Stimulated activated CD4-positive, alpha-beta T cell treated with anti-CD3 and anti-CD28 coated beads, Interleukin-1b, Interleukin-23, amount 100 ng/mL, for 4 hours (primary cell): ENCODE data around the gene EDEM2.
"Not testable (repeated sequence)": the region's sequence is repeated elsewhere in the genome, so short reads cannot be mapped to it uniquely, and the experiment has no call there.

Source experiments
- DNase-seq, 2 donors: peaks; one replicate each; pipeline ENCODE4 v3.0.0-alpha.2; 2020; ENCODE audit warnings: low read depth in 2 of 2

EDEM2 gene, protein sequence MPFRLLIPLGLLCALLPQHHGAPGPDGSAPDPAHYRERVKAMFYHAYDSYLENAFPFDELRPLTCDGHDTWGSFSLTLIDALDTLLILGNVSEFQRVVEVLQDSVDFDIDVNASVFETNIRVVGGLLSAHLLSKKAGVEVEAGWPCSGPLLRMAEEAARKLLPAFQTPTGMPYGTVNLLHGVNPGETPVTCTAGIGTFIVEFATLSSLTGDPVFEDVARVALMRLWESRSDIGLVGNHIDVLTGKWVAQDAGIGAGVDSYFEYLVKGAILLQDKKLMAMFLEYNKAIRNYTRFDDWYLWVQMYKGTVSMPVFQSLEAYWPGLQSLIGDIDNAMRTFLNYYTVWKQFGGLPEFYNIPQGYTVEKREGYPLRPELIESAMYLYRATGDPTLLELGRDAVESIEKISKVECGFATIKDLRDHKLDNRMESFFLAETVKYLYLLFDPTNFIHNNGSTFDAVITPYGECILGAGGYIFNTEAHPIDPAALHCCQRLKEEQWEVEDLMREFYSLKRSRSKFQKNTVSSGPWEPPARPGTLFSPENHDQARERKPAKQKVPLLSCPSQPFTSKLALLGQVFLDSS

DNA sequence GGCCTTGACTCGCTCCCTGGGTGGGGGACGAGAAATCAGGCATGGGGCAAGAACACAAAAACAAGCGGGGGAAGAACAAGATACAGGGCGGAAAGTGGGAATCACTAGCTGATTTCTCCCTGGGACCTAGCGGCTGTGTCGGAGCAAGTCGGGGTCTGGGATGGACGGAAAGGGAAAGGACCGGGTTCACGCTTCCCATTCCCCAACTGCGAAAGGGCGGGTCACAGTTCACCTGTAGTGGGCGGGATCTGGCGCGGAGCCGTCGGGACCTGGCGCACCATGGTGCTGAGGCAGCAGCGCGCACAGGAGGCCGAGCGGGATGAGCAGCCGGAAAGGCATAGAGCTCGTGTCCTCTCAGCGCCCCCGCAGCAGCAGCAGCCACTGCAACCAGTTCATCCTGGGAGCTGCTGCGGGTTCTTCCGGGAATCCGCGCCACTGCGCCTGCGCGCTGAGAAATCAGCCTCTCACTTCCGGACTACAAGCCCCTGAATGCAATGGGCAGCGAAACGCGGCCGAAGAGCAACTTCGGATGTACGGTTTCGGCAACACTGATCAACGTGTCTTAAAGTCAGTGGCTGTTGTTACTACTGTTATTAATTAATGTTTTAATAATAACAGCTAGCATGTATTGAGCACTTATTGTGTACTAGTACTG lies at the start of gene EDEM2:
TSS of gene EDEM2 (minus strand) at position 417 of the 655 bp plus-strand sequence. CDS start at position 339, 78 bp downstream.
- peak; percentile 88 to 89 for DNase-seq

DNA sequence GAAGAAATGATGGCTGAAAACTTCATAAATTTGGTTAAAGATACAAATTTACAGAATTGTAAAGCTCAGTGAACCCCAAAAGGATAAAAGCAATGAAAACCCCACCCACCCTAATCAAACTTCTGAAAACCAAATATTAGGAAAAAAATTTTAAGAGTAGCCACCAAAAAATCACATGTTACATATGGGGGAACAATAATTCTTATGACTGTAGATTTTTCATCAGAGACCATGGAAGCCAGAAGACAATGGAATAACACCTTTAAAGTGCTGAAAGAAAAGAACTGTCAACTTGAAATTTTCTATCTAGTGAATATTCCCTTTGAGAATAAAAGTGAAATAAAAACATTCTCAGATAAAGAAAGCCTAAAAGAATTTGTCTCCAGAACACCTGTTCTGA lies 49.2 kb upstream of the EDEM2 start:
- DNase-seq, result no peak

DNA sequence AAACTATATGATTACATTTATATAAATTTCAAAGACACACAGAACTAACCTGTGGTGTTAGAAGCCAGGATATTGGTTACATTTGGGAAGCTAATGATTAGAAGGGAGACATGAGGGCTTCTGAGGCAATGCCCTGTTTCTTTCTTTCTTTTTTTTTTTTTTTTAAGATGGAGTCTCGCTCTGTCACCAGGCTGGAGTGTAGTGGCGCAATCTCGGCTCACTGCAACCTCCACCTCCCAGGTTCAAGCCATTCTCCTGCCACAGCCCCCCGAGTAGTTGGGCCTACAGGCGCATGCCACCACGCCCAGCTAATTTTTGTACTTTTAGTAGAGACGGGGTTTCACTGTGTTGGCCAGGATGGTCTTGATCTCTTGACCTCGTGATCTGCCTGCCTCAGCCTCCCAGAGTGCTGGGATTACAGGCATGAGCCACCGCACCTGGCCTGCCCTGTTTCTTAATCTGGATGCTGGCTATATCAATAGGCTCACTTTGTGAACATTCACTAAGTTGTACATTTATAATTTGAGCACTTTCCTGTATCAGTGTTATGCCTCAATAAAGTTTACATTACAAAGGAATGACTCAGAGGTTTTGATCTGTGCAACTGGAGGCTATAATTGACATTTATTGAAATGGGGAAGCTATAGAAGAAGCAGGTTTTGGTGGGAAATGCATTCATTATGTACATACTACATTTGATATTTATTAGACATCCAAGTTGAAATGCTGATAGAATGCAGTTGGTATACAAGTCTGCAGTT lies 46.1 kb upstream of the EDEM2 start:
- not testable (repeated sequence) for DNase-seq

DNA sequence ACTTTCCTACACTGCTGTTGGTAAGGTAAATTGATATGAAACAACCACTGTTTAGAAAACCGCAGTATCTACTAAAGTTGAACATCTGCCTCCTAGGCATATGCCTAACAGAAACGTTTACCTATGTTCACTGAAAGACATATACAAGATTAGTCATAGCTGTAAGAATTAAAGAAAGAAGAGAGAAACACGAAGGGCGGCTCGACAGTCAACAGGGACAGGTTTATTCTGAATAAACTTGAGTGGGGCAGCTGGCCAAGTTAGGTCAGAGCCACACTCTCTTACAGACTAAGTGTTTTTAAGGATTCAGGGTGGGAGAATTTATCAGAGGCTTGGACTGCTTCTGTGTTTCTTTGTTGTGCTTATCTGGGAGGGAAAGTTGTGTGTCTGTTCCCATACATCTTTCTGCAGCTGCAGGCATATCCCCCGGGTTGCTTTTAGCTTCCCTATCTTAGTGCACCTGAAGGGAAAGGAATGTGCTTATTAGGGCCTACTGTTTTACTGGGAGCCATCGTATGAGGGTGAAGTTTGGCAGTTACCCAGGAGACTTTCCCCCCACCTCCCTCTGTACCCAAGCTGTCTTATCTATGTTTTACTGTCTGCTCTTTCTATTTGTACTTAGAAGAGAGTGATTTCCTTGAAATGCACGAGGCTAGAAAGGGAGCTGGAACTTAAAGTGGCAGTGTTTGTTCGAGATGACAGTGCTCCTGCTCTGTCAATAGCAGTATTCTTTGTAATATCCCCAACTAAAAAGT lies 45.2 kb upstream of the EDEM2 start:
- DNase-seq, result no peak

DNA sequence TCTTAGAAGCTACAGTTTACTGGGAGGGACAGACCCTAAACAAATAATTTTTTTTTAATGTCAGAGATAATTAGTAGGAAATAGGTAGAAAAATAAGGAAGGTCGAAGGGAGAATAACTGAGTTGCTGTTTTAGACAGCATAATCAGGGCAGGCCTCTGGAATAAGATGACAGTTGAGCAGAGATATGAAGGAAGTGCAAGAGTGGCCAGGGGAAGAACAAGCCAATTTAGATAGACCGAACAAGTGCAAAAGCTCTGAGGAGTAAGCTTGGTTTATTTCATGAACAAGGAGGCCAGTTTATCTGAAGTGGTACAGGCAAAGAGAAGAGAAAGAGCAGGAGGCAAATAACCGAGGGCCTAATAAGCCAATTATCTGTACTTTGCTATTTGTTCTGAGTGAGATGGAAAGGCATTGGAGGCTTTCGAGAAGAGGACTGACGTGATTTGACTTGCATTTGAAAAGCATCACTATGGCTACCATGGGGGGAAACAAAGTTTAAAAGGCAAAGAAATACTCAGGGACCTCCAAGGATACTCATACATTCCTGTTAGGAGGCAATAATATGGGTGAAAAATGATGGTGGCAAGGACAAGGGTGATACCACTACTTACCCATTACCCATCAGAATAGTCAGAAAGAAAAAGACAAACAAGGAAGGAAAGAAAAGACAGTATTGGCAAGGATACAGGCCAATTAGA lies 44.4 kb upstream of the EDEM2 start:
- DNase-seq, result no peak

DNA sequence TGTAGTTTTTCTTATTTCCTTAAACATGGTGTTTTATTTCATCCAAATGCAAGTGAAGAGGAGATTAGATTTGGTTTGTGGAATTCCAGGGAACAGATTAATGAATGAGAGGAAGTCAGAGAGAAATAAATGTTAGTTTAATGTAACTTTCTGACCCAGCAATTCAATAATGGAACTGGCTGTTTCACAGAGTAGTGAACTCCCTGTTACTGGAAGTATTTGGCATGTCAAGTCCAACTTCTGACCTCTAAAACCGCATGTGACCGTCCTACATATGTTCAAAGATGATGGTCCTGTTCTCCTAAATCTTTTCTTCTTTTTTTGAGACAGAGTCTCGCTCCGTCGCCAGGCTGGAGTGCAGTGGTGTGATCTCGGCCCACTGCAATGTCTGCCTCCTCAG lies 43.4 kb upstream of the EDEM2 start:
- no peak for DNase-seq

DNA sequence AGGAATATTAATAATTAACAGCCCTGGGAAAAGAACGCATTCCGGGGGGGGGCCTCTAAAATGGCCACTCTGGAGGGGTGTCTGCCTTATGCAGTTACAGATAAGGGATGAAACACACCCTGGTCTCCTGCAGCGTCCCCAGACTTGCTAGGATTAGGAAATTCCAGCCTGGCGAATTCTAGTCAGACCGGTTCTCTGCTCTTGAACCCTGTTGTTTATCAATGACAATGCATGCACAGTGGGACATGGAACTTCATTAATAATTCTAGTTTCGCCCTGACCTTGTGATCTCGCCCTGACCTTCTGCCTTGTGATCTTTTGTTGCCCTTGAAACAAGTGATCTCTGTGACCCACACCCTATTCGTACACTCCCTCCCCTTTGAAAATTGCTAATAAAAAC lies 42.1 kb upstream of the EDEM2 start:
- DNase-seq, result not testable (repeated sequence)

DNA sequence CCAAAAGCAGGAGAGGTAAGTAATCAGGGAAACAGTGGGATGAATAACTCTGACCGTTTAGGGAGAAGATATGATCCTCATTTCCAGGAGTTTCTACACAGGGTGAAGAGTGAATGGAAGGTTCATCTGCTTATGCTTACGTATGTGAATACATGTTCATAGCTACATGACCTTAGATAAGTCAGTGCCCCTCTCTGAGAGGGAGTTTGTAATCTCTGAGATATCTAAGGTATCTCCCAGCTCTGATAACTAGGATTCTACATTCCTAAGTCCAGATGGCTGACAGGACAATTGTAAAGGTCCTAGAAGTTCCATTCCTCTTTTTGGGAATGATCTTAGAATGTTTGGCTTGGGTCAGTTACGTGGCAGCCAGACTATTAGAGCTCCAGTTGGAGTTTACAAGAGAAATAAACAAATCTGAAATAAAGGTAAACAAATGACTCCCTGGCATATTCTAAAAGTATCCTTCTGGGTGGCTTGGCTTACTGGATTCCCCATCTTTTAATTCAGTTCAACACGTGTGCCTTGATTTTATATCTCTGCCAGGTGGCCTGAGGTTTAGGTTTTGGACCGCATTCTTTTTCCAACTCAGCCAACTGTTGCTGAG lies 40.6 kb upstream of the EDEM2 start:
- DNase-seq, result no peak

DNA sequence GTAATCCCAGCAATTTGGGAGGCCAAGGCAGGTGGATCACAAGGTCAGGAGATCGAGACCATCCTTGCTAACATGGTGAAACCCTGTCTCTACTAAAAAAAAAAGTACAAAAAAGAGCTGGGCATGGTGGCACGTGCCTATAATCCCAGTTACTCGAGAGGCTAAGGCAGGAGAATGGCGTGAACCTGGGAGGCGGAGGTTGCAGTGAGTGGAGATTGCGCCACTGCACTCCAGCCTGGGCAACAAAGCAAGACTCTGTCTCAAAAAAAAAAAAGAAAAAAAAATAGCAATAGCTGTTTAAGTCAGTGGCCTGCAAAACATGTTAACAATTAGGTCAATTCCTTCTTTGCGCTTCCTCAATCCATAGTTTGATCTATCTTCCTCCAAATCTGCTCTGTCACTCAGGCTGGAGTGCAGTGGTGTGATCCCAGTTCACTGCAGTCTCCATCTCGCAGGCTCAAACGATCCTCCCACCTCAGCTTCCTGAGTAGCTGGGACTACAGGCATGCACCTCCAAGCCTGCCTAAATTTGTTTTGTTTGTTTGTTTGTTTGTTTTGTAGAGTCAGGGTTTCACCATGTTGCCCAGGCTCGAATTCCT lies 39.7 kb upstream of the EDEM2 start:
- not testable (repeated sequence) for DNase-seq

DNA sequence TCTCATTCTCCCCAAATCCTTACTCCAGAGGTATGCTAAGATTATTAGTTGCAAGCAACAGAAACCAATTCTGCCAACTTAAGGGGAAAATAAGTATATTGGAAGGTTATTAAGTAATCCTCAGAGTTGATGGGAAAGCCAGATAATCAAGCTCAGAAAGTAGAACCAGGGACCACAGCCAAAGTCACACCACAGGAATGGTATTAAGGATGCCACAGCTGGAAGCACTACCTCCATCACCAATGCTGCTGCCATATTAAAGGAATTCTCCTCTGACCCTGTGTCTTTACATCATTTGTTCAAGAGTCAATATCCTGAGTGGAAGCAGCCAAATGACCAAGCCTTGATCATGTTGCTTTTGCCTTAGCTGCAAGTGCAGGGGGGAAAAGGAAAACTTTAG lies 34.6 kb upstream of the EDEM2 start:
- DNase-seq, result no peak

DNA sequence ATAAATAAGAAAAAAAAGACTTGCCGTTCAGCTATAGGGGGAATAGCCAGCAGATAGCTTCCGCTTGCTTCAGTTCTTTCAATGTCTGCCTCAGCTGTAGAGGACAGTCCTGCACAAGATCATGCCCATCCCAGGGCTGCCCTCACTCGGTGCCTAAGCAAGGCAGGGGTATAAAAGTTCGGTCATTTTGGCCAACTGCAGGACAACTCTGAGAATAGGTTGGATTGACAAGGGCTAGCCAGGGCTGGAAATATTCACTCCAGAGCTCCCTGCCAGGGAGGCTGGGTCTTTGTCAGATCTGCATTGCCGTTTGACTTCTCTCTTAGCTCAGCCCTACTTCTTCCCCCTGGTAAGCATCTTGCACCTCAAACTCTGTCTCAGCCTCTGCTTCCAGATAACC lies 33.1 kb upstream of the EDEM2 start:
- DNase-seq, result no peak

DNA sequence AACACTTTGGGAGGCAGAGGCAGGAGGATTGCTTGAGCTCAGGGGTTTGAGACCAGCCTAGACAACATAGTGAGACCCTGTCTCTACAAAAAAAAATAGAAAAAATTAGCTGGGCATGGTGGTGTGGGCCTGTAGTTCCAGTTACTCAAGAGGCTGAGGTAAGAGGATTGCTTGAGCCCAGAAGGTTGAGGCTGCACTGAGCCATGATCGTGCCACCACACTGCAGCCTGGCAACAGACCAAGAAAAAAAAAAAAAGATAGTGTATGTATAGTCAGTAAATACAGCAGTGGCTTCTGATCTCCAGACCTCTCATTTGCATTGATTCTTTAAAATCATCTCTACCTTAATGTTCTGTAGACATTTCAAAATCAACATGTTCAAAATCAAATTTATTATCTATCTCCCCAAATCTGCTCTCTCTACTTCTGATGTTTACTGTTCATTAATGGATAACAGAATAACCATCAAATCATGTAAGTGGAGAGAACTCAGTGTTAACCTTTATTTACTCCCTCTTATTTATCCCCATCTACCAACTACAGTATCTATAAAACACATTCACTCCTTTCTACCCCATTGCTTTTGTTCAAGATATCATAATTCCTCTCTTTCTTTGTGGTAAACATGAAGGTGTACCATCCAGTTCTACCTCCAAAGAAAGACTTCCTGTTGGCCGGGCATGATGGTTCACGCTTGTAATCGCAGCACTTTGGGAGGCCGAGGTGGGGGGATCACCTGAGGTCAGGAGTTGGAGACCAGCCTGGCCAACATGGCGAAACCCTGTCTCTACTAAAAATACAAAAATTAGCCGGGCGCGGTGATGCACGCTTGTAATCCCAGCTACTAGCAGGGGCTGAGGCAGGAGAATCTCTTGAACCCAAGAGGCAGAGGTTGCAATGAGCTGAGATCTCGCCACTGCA lies 32.4 kb upstream of the EDEM2 start:
- DNase-seq, result no peak

DNA sequence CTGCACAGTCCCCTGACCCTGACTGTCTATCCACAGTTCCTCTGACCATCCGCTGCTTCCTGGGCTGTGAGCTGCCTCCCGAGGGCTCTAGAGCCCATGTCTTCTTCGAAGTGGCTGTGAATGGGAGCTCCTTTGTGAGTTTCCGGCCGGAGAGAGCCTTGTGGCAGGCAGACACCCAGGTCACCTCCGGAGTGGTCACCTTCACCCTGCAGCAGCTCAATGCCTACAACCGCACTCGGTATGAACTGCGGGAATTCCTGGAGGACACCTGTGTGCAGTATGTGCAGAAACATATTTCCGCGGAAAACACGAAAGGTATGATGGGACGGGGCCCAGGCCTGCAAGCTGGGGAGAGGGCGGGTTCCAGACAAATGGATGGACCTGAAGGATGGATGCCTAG lies 29.0 kb upstream of the EDEM2 start:
- DNase-seq, result no peak

DNA sequence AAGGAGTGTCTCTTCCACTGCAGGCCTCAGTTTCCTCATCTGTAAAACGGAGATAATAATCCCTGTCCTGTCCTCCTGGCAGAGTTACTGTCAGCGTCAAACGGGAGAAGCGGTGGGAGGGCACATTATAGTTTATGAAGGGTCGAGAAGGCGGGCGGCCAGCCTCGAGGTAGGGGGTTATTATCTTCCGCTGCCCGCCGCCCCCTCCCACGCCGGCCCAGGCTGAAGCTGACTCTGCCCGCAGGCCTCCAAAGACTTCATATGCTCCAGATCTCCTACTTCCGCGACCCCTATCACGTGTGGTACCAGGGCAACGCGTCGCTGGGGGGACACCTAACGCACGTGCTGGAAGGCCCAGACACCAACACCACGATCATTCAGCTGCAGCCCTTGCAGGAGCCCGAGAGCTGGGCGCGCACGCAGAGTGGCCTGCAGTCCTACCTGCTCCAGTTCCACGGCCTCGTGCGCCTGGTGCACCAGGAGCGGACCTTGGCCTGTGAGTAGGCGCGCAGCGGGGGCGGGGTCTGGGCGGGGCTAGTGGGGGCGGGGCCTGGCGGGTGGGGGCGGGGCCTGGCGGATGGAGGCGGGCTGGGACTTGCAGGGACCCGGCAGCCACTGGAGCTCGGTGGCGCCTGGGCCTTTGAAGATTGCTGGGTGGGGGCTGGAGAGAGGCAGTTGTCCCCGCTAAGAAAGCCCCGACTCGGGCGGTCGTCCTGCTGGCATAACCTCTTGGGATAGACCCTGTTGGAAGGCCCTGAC lies 27.5 kb upstream of the EDEM2 start:
- DNase-seq, result no peak

DNA sequence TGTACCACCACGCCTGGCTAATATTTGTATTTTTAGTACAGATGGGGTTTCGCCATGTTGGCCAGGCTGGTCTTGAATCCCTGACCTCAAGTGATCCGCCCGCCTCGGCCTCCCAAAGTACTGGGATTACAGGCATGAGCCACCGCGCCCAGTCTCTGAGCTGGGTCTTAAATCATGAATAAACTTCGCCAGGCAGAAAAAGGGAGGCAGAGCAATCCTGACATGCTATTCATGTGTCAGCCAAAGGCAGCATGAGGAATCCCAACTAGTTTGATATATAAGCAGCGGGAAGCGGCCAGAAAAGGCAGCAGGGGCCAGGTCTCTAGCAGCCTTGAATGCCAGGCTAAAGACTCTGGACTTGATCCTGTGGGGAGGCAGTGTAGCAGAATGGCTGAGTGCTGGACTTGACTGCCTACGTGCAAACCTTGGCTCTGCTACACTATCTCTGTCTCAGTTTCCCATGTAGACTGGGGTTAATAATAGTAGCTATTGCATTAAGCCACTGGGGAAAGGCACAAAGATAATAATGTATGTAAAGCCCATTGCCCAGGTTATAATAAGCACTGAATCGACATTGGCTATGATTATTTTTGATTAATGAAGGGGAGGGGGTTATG lies 26.5 kb upstream of the EDEM2 start:
- no peak for DNase-seq

DNA sequence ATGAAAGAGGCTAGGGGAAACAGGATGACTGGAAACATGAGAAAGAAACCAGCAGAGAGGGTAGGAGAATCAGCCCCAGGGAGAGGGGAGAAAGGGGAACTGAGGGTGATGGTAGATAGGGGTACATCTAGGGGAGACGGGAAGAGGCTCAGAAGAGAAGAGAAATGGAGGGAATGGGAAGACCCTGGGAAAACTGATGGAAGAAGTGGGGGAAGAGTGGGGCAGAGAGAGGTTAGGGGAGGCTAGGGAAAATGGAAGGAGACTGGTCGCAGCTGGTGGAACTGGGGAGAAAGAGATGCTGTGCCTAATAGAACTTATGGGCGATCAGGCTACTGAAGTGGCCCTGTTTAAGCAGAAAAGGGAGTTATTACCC lies 25.3 kb upstream of the EDEM2 start:
- no peak for DNase-seq

DNA sequence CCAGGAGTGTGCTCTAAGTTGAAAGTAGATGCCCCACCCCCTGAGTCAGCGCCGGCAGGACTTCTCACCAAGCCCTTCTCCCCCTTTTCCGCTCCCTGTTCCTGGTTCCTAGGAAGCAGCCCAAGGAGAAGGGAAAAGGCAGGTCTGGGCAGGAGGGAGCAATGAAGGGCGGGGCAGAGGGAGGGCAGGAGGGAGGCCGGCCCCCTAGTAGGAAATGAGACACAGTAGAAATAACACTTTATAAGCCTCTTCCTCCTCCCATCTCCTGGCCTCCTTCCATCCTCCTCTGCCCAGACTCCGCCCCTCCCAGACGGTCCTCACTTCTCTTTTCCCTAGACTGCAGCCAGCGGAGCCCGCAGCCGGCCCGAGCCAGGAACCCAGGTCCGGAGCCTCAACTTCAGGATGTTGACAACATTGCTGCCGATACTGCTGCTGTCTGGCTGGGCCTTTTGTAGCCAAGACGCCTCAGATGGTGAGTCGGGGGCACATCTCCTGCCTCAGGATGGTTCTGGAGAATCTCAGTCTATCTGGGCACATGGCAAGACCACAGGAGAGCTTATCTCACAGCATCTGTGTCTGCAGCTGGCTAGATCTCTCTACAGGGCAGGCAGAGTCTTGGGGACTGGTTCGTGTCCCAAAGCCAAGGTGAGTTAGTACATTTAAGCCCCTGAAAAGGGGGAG lies 24.8 kb upstream of the EDEM2 start, which contains the start of gene PROCR:
TSS of gene PROCR (plus strand) at position 320 of the 681 bp plus-strand sequence. CDS start at position 403, 83 bp downstream.
- no peak for DNase-seq
